ENCODE measurements around the gene VWA8.

VWA8 gene

DNA sequence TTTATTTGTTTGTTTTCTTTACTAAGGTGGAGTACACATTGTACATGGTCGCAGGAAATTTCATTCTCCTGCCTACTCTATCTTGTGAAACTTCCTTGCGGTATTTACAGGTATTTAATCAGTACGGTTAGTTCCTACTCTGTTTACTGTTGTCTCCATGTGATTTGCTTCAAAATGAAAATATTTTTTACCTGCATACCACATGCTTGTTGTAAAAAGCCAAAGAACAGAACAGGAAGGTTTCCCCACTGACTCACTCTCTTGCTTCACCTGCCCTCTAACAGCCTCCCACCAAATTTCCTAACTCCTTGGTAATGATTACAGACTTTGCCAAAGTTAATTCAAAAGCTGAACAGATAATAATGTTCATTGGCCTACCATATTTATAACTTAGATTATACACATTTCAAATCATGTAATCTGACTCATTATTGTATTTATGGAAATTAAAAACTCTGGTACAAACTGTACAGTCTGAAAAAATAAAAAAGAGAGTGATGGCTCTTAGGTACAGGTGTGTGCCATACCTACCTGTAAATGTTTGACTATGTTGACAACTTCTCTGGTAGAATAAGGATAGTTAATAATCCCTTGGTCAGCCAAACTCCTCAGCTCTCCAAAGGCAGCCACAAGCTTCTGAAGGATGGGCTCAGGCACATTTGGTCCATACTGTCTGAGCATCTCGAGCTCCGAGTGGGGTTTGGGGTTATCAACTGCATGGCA is 239.9 kb downstream of the VWA8 start:
- DNase-seq, result no peak

DNA sequence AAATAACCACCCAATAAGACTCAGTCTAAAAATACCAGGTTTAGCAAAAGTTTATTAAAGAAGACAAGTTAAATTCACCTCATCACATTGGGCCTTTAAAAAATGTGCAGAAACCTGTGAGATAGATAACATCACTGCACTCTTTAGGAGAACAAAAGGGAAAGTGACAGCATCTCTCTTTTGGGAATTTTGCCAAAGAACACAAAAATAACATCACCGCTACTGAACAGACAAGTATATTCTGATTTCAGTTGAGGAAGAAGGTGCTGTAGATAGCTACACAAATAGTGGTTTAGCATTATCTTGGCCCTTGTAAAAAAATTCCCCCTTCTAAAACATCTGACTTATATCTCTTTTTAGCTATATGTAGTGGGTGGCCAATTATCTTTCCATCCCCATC is 244.7 kb downstream of the VWA8 start:
- DNase-seq, result no peak

DNA sequence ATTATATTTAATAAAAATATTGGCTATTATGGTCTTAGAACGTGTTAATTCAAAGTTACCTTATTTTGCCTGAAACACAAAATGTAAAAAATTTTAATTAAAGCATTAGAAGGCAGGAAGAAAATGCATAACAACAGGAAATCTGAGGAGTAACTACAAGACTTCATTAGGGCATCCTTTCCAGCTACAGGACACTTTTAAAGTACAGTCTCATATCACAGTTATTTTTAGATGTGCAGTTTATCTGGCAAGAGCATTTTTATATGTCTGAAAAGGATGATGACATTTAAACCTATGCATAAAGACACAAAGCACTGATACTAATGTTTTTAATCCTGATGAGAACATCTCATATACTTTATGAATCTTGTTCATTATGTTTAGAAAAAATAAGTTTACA is 247.5 kb downstream of the VWA8 start:
- DNase-seq, result no peak

DNA sequence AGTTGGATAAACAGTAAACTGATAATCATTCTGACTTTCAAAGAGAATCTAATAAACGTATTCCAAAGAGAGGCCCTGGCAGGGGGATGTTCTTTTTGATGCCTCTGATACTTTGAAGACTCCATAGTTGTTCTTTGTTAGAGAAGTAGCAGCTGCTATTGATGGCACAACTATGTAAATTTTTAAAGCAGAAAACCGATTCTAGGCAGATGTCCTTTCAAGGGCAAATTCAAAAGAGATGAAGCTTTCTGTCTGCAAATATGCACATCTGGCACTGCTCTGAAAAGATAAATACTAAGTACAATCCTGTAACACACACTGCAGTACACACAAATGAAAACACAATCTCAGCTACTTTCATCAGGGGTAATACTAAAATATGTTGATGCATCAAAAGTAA is 250.1 kb downstream of the VWA8 start:
- no peak for DNase-seq

DNA sequence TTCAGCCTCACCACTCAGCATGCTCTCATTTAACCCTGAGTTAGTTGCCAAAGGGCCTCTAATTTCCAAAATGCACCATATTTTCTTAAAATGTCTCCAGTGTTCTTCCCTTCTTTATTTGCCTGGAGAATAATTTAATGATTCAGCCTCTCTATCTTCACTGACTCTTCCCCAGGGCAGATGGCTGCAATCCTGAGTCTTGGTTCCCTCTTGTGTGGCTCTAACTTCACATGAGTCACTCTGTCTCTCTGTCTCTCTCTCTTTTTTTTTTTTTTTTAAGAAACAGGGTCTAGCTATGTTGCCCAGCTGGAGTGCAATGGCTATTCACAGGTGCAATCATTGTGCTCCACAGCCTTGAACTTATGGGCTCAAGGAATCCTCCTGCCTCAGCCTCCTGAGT is 251.4 kb downstream of the VWA8 start:
- DNase-seq, result no peak

DNA sequence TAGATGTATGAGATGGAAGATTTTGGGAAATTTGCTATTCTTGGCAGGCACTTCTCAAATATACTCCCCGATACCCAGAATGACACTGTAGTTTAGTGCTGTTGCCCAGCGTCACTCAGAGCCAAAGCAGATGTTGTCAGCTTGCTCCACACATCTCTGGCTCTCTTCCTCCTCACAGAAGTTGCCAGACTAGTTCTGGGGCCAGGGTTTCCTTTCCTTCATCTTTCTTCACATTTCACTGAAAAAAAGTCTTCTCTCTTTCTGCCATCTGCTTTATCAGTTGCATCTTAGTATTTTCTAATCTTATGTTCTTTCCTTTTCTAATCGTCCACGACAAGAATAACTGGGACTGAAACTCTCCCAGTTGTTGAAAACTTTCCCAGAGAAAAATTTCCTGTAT is 252.2 kb downstream of the VWA8 start:
- no peak for DNase-seq

DNA sequence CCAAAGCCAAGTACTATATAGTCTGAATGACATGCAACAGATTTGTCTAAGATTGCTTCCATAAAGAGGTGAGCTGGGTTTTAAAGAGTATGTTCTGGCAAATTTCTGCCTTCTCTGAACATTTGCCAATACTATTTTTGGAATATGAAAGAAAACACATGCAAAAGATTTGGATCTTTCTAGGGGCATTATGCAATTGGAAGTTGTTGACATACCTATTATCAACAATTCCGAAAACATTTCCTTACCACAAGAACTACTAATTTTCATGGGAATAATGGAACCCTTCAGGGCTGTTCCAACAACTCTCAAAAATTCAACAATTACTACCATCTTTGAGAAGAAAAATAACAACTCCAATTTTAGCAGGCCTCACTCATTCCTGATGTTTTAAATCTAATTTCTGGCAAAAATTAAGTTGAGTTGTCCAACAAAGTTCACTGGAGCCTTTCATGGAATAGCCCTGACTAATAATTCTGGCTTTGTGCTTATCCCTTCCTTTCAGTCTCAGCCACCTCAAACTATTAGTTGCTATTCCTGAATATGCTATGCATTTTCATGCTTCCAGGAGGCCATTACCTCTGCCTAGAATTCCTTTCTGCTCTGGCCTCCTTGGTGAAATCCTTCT is 253.6 kb downstream of the VWA8 start:
- DNase-seq, result no peak

DNA sequence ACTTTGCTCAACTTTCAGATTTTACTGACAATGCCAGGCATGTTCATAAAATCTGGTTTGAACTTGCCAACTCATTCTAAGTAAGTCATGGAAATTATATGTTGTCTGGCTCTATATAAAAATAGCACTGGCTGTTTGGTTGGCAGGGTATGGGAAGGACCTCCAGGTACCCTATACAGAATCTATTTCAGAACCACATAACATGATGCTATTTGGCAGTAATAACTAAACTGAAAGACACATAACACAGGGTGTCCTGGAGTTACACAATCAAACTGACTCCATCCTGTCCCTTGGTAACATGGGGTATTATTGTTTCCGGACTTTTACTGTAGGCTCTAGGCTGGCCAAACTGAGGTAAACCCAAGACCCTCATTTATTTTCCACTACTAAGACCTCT is 254.8 kb downstream of the VWA8 start:
- DNase-seq, result no peak

DNA sequence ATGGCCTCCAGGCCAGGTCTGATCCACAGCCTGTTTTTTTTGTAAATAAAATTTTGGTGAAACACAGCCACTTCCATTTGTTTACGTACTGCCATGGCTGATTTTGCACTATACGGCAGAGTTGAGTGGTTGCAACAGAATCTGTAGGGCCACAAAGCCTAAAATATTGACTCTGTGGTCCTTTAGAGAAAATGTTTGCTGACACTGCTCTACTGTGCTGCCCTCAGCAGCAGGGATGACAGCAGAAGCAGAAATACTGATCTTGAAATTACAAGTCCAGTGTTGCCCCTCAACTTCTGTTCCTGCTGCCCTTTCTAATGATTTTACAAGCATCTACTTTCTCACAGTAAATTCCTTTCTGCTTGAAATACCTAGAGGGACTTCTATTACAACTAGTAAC is 258.4 kb downstream of the VWA8 start:
- no peak for DNase-seq

DNA sequence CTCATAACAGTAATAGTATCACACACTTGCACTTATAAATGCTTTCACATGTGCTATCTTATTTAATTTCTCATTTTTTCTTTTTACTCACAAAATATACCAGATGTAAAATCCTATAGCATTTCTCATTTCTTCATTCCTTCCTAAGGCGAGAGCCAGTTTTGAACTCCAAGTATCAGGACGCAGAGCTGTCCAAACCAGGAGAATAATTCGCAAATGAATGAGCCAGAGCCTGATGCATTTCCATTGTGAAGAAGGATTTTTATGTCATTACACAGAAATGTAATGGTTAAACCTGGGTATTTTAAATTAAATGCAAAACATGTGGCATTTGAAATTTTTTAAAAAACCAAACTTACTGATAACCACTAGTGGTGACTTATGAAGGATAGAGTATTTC is 259.2 kb downstream of the VWA8 start:
- DNase-seq, result no peak

DNA sequence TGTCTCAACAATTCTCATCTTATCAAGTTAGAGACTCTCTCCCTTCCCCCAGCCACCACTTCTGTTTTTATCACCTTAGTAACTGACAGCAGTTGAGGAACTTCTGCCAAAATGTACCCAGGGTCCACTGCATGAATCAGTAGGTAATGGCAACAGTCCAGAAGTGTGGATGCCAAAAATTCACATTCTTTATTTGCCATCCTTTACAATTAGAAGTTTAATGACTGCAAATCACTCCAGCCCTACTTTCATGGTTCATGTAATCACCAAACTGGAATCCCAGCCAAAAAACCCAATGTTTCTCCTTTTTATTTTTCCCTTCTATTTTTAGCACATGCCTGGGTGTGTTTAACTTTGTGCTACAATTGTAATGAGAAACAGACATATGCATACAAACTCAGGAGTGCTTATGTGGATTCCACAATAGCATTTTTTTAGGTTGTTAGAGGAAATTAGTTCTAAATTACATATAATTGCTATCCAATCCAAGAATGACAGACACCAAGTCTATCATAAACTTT is 260.1 kb downstream of the VWA8 start:
- no peak for DNase-seq

DNA sequence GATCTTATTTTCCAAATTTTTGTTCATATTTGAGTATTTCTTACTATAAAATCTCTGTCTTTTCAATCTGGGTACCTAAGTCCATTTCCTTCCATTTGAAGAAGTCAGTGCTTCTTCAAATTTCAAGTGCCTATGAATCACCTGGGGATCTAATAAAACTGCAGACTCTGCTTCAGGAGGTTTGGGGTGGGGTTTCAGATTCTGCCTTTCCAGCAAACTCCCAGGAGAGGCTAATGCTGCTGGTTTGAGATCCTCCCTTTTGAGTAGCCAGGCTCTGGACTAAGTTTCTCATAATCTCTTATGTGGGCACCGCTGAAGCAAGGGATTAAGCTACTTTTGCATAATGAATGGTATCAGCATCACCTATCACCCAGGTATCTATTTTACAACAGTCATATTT is 261.1 kb downstream of the VWA8 start:
- DNase-seq, result no peak

DNA sequence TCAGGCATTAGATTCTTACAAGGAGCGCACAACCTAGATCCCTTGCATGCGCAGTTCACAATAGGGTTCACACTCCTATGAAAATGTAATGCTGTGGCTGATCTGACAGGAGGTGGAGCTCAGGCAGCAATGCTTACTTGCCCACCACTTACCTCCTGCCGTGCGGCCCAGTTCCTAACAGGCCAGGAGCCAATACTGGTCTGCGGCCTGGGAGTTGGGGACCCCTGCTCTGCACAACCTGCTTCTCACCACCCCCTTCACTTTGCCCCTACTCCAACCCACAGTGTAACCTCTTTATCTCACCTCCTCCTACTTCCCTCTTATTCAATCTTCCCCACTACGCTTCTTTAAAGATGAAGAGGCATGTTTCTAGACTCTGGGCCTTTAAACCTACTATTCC is 263.3 kb downstream of the VWA8 start:
- DNase-seq, result no peak

DNA sequence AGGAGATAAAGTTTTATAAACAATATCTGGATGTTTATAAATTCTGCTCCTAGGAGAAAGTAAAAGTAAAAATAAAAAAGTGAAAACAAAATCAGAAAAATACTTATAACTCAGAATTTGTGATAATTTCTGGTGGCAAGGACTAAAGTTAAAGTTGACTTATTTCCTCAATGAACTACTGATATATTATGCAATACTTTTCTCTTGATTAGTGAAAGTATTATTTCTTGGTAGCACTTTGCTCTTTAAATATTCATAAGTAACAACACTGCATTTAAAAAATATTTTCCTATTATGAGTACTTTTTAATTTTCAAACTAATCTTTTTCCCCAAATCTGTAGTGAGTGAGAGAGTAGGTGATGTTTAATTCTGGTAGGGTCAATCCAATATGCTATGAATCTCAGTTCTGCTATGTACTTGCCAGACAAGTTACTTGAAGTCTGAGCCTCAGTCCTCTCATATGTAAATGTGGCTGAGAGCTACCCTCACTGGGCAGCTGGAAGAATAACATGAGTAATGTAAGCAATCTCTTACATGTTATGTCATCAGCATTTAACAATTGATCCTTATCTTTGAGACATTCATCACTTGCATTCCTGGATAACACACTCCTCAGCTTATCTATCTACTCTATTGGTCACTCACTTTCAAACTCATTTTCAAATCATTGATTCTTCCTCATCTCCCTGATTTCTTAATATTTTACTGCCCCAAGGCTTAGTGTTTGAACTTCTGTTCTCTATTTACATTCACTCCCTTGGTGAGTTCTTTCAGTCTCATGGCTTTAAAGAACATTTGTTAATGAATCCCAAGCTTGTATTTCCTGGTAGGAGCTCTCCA is 264.5 kb downstream of the VWA8 start:
- no peak for DNase-seq

DNA sequence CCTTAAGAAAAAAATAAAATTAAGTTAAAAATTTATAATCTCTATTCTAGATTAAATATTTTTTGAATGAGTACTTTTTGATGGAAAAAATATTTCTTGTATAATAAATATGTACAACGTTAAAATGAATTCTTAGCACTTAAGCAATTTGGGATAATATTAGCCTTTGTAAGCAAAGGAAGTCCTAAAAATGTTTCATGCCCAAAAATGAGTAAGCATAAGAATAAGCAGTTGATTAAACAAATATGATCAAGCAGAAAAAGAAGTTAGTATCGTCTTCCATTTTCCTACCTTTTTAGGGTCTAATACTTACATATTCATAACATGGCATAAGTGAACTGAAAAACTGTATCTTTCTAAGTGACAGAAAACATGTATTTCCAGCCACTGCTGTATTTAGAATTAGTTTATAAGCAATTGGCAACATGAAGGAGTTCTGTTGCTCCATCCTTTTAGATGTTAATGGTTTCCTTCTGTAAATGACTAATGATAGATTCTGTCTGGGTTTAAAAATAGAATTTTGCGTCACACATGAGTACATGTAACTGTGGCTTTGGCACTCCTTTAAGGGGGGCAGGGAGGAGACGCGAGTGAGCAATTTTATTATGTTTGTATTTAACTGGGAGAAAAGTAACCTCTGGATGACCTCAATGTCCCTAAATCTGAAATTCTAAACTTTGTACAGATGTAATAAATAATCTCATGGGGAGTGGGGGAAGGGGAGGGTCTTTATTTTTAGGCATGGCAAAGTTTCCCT is 266.2 kb downstream of the VWA8 start:
- no peak for DNase-seq

DNA sequence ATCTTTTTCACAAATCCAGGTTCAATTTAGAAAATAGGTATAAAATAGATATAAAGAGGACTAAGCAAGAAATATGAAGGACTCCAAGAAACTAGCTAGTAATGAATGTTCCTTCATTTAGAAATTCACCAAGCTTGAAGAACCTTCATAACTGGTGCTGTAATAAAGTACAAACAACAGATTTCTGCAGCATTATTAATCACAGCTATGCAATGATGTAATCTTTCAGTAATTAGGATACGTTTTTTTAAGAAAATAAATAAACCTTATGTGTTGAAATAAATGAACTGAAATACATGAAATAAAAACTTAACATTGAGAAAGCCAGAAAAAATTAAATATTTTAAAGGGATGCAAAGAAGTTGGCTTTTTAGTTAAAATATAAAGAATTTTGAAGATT is 267.5 kb downstream of the VWA8 start:
- DNase-seq, result no peak

DNA sequence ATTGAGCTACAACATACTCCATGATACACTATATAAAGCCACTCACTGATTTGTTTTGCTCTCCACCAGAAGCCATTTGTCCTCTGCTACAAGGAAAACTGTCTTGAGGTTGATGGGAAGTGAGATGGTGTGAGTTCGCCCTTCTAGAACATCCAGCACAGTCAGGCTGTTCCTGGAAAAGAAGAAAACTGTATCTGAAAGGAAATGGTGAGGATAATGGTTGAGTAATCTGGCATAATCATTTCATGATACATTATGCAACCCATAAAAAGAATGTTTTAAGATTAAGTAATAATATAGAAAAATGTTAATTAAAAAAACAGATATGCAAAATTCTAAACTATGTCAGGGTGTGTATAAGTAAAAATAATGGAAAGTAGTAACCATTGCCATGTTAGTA is 269.6 kb downstream of the VWA8 start:
- no peak for DNase-seq

DNA sequence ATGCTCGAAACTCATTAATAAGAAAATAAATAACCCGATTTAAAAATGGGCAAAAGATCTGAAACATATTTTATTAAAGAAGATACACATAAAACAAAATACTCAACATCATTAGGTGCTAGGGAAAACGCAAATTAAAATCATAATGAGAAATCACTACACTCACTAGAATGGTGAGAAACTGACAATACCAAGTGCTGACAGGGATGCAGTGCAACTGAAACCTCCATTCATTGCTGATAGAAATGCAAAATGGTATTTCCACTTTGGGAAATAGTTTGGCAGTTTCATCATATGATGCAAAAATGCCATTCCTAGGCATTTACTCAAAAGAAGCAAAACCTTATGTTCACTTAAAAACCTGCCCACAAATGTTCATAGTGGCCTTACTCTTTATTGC is 278.1 kb downstream of the VWA8 start:
- no peak for DNase-seq

DNA sequence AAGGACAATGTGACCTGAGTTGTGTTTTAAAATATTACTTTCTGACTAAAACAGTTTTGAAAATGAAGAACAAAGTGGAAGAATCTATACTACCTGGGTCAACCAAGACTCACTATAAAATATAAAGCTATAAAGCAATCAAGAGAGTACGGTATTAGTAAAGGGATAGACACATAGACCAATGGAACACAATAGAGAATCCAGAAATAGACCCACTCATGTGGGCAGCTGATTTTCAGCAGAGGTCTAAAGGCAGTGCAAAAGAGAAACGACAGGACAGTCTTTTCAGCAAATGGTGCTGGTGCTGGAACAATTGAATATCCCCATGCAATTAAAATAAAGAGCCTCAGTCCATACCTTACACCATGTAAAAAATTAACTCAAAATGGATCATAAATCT is 278.9 kb downstream of the VWA8 start:
- DNase-seq, result no peak

DNA sequence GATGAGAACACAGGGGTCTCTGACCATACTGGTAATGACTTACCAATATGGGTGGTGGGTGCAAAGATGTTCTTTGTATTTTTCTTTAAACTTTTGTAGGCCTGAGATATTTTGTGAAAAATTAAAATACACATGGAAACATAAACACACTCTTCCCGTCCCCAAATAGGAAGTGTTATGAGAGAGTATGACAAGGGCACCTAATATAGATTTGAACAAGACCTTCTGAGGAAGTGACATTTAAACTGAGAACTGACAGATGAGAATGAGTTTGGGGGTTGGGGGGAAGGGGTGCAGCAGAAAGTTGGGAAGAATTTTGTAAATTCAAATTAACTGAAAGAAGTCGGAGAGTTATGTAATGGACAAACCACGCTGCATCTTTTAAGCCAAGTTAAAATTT is 279.3 kb downstream of the VWA8 start:
- DNase-seq, result no peak

DNA sequence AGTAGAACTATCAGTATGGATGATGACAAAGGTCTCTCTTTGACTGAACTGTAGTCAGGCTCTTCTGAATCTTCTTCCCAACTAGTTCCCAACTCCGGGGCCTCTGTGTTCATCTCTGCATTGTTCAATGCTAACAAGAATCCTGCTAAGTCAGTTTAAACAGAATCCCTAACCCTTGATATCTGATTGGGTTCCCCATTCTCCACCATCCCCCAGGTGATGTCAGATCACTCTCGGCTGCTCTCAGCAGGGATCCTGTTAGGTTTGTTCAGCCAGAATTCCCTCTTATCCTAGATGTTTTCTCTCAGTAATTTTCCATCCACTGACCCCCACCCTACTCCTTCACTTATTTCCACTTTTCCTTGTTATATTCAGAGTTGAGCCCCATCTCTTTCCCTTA is 280.0 kb downstream of the VWA8 start:
- DNase-seq, result no peak

DNA sequence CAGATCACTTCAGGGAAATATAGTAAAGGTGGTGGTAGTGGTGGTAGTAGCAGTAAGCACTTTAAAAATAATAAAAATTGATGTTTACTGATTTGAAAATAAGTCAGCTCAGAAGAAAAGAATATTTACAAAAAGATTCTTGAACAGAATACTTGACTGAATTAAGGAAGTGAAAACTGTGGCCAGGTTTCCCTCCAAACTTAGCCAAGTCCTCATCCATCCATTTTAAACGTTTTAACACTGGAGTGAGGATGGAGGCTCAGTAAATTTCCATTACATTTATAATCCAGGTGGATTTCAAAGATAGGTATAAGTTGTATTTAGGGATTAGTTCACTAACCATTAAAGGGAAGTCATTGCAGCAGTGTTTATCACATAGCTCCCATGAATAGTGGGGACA is 282.1 kb downstream of the VWA8 start:
- no peak for DNase-seq

DNA sequence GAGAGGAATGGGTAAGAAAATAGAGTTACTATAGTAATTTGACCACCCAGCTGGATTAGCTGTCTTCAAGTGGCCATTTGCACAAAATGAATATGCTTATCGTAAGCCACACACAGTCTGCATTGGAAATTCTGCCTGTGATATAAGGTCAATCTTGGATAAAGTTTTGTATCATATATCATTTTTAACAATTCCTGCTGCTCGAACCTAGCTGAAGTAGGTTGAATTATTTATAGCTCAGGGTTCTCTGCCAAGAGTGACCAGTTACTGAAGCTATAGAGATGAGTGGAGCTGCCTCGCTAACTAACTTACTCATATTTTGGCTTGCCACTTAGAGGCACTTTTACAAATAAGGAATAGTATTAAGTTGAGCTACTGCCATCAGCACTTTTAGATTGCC is 282.7 kb downstream of the VWA8 start:
- no peak for DNase-seq
